GM12878 (cell line): ENCODE measurements around the gene MEIKIN. TPM values are rescaled to one million over a fixed set of nuclear protein-coding genes. Genes with fewer than 3 reads are reported as not detected.

ENCODE experiments used
- ATAC-seq: fragments of 200-7000 bp; cut with Tn5 transposase; 3 replicates; pipeline ENCODE4 v1.9.1; 2020; ENCODE audit warnings: mild to moderate bottlenecking, moderate library complexity
- BruUV-seq: library from RNA; stranded (reverse); fragments of 400-500 nt; replicated peaks from 2 replicates; lab custom pipeline; 2021; lab: Mats Ljungman, UMichigan
- CTCF ChIA-PET: fragments of 300-600 bp; sonication (Branson Sonifier 250); formaldehyde crosslinking; extraction: SDS; loops from one replicate; lab custom pipeline; 2021; ENCODE audit warnings: inconsistent platforms; lab: Yijun Ruan, JAX
- POLR2A ChIA-PET: fragments of 350-600 bp; formaldehyde crosslinking; extraction: SDS; loops from one replicate; lab custom pipeline; 2021; ENCODE audit warnings: inconsistent platforms; lab: Charles Lee
- RAD21 ChIA-PET: fragments of 300-600 bp; sonication (Branson Sonifier 250); formaldehyde crosslinking; loops from one replicate; lab custom pipeline; 2023; ENCODE audit warnings: antibody characterized with exemption; ENCODE audit not compliant: unreplicated experiment; lab: Charles Lee
- SMC1A ChIA-PET: fragments of 300-600 bp; sonication (Branson Sonifier 250); formaldehyde crosslinking; loops from one replicate; lab custom pipeline; 2023; ENCODE audit not compliant: unreplicated experiment, uncharacterized antibody; lab: Charles Lee
- DNase-seq: peaks from one replicate; pipeline ENCODE4 v3.0.0-alpha.2; 2011; ENCODE audit warnings: low read depth, low spot score
- FAIRE-seq: peaks from 3 replicates; lab custom pipeline; 2011; peaks lifted over from hg19 to GRCh38; lab: Jason Lieb, UNC
- H2AFZ ChIP-seq: 2 replicates; pipeline ENCODE4 v1.6.0; 2011; ENCODE audit warnings: low read depth, low read length, control low read depth; ENCODE audit not compliant: control insufficient read depth
- H3K27ac ChIP-seq: 2 replicates; pipeline ENCODE4 v1.5.1; 2011; ENCODE audit warnings: control low read depth; ENCODE audit not compliant: control insufficient read depth, insufficient read depth
- H3K27me3 ChIP-seq, 2 experiments: replicated peaks in 1 of 2; 2 replicates each; pipeline versions ENCODE4 v1.6.0 to v1.6.1; 2011; ENCODE audit warnings: low read length in 1 of 2; ENCODE audit not compliant: control insufficient read depth in 2 of 2, insufficient read depth in 2 of 2
- H3K36me3 ChIP-seq, 2 experiments: 2 replicates each; pipeline ENCODE4 v1.5.1; 2011; ENCODE audit warnings: low read length in 1 of 2; ENCODE audit not compliant: control insufficient read depth in 2 of 2, insufficient read depth in 2 of 2
- H3K4me1 ChIP-seq: 2 replicates; pipeline ENCODE4 v1.6.1; 2011; ENCODE audit warnings: mild to moderate bottlenecking, low read length, moderate library complexity, mixed read lengths; ENCODE audit not compliant: control insufficient read depth, insufficient read depth
- H3K4me2 ChIP-seq: 2 replicates; pipeline ENCODE4 v1.6.0; 2011; ENCODE audit warnings: control low read depth; ENCODE audit not compliant: control insufficient read depth, insufficient read depth
- H3K4me3 ChIP-seq: fragments of 200-600 bp; sonication (generic); 2 replicates; pipeline ENCODE4 v1.5.1; 2016
- H3K79me2 ChIP-seq: 2 replicates; pipeline ENCODE4 v1.6.0; 2011; ENCODE audit warnings: low read length; ENCODE audit not compliant: control insufficient read depth, insufficient read depth
- H3K9ac ChIP-seq: 2 replicates; pipeline ENCODE4 v1.8.0; 2011; ENCODE audit warnings: low read length, control low read depth, mixed read lengths; ENCODE audit not compliant: control insufficient read depth, insufficient read depth
- H3K9me3 ChIP-seq: replicated peaks from 3 replicates; pipeline ENCODE4 v1.5.1; 2011; ENCODE audit warnings: mild to moderate bottlenecking, low read length; ENCODE audit not compliant: control insufficient read depth, insufficient read depth
- H4K20me1 ChIP-seq: 2 replicates; pipeline ENCODE4 v1.6.0; 2011; ENCODE audit not compliant: control insufficient read depth, insufficient read depth
- EED ChIP-seq: sonication (generic); IDR thresholded peaks from 2 replicates; pipeline ENCODE4 v1.6.1; 2016; ENCODE audit warnings: antibody characterized with exemption, low read depth
- MEF2B ChIP-seq: fragments of 450-650 bp; IDR thresholded peaks from 2 replicates; pipeline ENCODE4 v1.6.1; 2018; ENCODE audit warnings: mild to moderate bottlenecking, moderate library complexity; ENCODE audit not compliant: partially characterized antibody, poor library complexity, severe bottlenecking
- POU2F2 ChIP-seq: IDR thresholded peaks from 3 replicates; pipeline ENCODE4 v1.6.1; 2011; ENCODE audit warnings: low read depth, mild to moderate bottlenecking, low read length, borderline replicate concordance
- SMAD5 ChIP-seq: IDR thresholded peaks from 2 replicates; pipeline ENCODE4 v1.6.1; 2016; ENCODE audit warnings: antibody characterized with exemption, low read depth
- ZNF274 ChIP-seq: IDR thresholded peaks from one replicate; pipeline ENCODE4 v1.8.0; 2011; ENCODE audit not compliant: insufficient read length, insufficient read depth
- WGBS: methylation state at CpG from one replicate; pipeline ENCODE4 v1.1.6; 2016; ENCODE audit warnings: low lambda C conversion rate; ENCODE audit not compliant: insufficient replicate concordance, insufficient coverage; ENCODE audit errors: missing lambda C conversion rate; 5-methylcytosine and 5-hydroxymethylcytosine counted together
- in situ Hi-C: fragments of 300-500 bp; cut with MboI; formaldehyde crosslinking; loops from 9 replicates; pipeline ENCODE4 v1.14.3; 2018; ENCODE audit warnings: mixed read lengths
- intact Hi-C: fragments of 100-400 bp; cut with micrococcal nuclease; formaldehyde crosslinking; loops from one replicate; pipeline ENCODE4 v1.14.2; 2022; ENCODE audit not compliant: unreplicated experiment
- polyA plus RNA-seq, 11 experiments: library from polyadenylated mRNA; depleted of rRNA in 4 of 11; unstranded in 6 of 11; stranded (reverse) in 5 of 11; fragments of >200 nt; fragmentation: Nextera tagmentation in 4 of 11; fragmentation: Illumina TruSeq in 1 of 11; extraction: Ambion mirVana in 4 of 11; extraction: Trizol in 1 of 11; gene quantifications; 1 replicate in 1 of 11; 2 replicates in 10 of 11; pipeline versions ENCODE4 v1.2.1 to v1.2.3, GENCODE V29; 2011 to 2016; ENCODE audit warnings: inconsistent platforms in 2 of 11, missing spikeins in 2 of 11, low read depth in 1 of 11
- total RNA-seq, 4 experiments: library from RNA; depleted of rRNA in 3 of 4; stranded (reverse); fragments of >200 nt in 3 of 4; fragmentation: Illumina TruSeq in 1 of 4; extraction: Trizol in 1 of 4; gene quantifications; 2 replicates each; pipeline versions ENCODE4 v1.2.1 to v1.2.3, GENCODE V29; 2013 to 2021
- TF ChIP-seq, protein P1 (sequence below): fragments of 450-650 bp; IDR thresholded peaks from 2 replicates; pipeline ENCODE4 v1.6.1; 2018; ENCODE audit warnings: borderline replicate concordance, mild to moderate bottlenecking; ENCODE audit not compliant: partially characterized antibody
- TF ChIP-seq, protein P2 (sequence below): fragments of 450-650 bp; IDR thresholded peaks from 2 replicates; pipeline ENCODE4 v1.6.1; 2016; ENCODE audit warnings: mild to moderate bottlenecking, moderate library complexity, borderline replicate concordance
- TF ChIP-seq, protein P3 (sequence below): fragments of 450-650 bp; IDR thresholded peaks from 2 replicates; pipeline ENCODE4 v1.6.1; 2017; ENCODE audit warnings: mild to moderate bottlenecking
- TF ChIP-seq, protein P4 (sequence below): IDR thresholded peaks from 2 replicates; pipeline ENCODE4 v1.6.1; 2012; ENCODE audit warnings: low read depth, low read length, improper control_type of control experiment
- TF ChIP-seq, protein P5 (sequence below): IDR thresholded peaks from 2 replicates; pipeline ENCODE4 v1.6.1; 2011; ENCODE audit warnings: borderline replicate concordance, low read depth, mild to moderate bottlenecking, moderate library complexity, low read length; ENCODE audit not compliant: insufficient read depth, poor library complexity, severe bottlenecking

The MEIKIN gene
- total and polyA plus RNA-seq, 10 of the 15 experiments (the other 5 are each of a cell fraction or from before 2014, with no cell fraction given): not detected

DNA sequence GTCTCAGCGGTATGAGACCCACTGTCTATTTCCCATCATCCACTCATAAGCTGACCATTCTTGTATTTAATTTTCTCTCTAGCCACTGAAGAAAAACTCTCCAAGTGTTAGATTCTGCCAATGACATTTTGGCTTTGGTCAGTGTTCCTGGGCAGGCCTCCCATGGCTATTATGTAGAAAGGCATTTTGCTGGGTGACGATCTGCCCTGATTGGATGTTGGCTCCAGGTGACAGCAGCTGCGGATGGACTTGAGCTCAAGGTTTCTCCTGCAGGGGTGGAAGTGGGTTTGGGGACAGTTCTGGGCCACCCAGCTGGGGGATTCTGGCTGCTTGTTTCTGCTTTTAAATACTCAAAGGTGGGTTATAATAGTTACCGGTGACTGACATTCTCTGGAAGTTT lies 34.4 kb upstream of the MEIKIN start (continued):
- TF ChIP-seq, protein P1, sequence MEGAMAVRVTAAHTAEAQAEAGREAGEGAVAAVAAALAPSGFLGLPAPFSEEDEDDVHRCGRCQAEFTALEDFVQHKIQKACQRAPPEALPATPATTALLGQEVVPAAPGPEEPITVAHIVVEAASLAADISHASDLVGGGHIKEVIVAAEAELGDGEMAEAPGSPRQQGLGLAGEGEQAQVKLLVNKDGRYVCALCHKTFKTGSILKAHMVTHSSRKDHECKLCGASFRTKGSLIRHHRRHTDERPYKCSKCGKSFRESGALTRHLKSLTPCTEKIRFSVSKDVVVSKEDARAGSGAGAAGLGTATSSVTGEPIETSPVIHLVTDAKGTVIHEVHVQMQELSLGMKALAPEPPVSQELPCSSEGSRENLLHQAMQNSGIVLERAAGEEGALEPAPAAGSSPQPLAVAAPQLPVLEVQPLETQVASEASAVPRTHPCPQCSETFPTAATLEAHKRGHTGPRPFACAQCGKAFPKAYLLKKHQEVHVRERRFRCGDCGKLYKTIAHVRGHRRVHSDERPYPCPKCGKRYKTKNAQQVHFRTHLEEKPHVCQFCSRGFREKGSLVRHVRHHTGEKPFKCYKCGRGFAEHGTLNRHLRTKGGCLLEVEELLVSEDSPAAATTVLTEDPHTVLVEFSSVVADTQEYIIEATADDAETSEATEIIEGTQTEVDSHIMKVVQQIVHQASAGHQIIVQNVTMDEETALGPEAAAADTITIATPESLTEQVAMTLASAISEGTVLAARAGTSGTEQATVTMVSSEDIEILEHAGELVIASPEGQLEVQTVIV: no peak

DNA sequence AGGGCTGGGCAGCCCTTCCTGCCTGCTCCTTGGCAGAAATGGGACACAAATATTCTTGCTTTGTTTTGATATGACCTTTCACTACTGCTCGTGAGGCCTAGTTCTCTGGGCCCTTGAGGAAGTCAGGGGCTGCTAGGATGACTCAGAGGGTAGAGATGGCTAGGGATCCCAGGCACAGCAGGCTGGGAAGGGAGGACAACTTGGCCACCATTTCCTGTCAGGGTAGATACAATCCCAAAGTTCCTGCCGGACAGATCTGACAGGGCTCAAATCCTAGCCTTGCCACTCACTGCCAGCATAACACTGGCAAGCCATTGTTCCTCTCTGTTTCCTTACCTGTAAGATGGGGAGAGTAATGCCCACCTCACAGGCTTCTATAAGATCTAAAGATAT lies 31.7 kb upstream of the MEIKIN start:
- DNase-seq: no peak
- Histone ChIP-seq H3K27me3 (no peaks in the 10 kb centered on the region), H3K9ac (no peak overlapping the region), H3K9me3 (no peaks in the 10 kb centered on the region), H3K79me2 (no peaks in the 10 kb centered on the region), H3K4me3 (no peak overlapping the region), H3K4me1 (peaks cover 6% of the 10 kb centered on the region), H2AFZ (no peak overlapping the region), H3K27ac (no peak overlapping the region), H4K20me1 (no peaks in the 10 kb centered on the region), H3K4me2 (no peak overlapping the region), H3K36me3 (no peaks in the 10 kb centered on the region)
- WGBS: 61% methylated on average over 2 of the region's 2 CpGs
- ChIA-PET POLR2A (no interaction called here), SMC1A (no interaction called here), CTCF (no interaction called here), RAD21 (no interaction called here)
- BruUV-seq: no TSS peak
- ATAC-seq: no peak
- in situ Hi-C loops (no loop called here), intact Hi-C loops (no loop called here)
- FAIRE-seq: no peak
- TF ChIP-seq MEF2B (no peak), ZNF274 (no peak), POU2F2 (no peak), SMAD5 (no peak), EED (no peak)
- TF ChIP-seq, protein P2, sequence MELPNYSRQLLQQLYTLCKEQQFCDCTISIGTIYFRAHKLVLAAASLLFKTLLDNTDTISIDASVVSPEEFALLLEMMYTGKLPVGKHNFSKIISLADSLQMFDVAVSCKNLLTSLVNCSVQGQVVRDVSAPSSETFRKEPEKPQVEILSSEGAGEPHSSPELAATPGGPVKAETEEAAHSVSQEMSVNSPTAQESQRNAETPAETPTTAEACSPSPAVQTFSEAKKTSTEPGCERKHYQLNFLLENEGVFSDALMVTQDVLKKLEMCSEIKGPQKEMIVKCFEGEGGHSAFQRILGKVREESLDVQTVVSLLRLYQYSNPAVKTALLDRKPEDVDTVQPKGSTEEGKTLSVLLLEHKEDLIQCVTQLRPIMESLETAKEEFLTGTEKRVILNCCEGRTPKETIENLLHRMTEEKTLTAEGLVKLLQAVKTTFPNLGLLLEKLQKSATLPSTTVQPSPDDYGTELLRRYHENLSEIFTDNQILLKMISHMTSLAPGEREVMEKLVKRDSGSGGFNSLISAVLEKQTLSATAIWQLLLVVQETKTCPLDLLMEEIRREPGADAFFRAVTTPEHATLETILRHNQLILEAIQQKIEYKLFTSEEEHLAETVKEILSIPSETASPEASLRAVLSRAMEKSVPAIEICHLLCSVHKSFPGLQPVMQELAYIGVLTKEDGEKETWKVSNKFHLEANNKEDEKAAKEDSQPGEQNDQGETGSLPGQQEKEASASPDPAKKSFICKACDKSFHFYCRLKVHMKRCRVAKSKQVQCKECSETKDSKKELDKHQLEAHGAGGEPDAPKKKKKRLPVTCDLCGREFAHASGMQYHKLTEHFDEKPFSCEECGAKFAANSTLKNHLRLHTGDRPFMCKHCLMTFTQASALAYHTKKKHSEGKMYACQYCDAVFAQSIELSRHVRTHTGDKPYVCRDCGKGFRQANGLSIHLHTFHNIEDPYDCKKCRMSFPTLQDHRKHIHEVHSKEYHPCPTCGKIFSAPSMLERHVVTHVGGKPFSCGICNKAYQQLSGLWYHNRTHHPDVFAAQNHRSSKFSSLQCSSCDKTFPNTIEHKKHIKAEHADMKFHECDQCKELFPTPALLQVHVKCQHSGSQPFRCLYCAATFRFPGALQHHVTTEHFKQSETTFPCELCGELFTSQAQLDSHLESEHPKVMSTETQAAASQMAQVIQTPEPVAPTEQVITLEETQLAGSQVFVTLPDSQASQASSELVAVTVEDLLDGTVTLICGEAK: no peak
- TF ChIP-seq, protein P3, sequence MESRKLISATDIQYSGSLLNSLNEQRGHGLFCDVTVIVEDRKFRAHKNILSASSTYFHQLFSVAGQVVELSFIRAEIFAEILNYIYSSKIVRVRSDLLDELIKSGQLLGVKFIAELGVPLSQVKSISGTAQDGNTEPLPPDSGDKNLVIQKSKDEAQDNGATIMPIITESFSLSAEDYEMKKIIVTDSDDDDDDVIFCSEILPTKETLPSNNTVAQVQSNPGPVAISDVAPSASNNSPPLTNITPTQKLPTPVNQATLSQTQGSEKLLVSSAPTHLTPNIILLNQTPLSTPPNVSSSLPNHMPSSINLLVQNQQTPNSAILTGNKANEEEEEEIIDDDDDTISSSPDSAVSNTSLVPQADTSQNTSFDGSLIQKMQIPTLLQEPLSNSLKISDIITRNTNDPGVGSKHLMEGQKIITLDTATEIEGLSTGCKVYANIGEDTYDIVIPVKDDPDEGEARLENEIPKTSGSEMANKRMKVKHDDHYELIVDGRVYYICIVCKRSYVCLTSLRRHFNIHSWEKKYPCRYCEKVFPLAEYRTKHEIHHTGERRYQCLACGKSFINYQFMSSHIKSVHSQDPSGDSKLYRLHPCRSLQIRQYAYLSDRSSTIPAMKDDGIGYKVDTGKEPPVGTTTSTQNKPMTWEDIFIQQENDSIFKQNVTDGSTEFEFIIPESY: no peak
- TF ChIP-seq, protein P4, sequence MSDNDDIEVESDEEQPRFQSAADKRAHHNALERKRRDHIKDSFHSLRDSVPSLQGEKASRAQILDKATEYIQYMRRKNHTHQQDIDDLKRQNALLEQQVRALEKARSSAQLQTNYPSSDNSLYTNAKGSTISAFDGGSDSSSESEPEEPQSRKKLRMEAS: no peak
- TF ChIP-seq, protein P5, sequence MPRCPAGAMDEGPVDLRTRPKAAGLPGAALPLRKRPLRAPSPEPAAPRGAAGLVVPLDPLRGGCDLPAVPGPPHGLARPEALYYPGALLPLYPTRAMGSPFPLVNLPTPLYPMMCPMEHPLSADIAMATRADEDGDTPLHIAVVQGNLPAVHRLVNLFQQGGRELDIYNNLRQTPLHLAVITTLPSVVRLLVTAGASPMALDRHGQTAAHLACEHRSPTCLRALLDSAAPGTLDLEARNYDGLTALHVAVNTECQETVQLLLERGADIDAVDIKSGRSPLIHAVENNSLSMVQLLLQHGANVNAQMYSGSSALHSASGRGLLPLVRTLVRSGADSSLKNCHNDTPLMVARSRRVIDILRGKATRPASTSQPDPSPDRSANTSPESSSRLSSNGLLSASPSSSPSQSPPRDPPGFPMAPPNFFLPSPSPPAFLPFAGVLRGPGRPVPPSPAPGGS: no peak
